Airway epithelial cell (primary cell): ENCODE data around the gene ZC3H12D. TPM values are rescaled to one million over a fixed set of nuclear protein-coding genes. Genes with fewer than 3 reads are reported as not detected.

Source experiments
- total RNA-seq: library from RNA; depleted of rRNA; stranded (reverse); fragments of >200 nt; gene quantifications from 2 replicates; pipeline ENCODE4 v1.2.3, GENCODE V29; 2015

The ZC3H12D gene
- total RNA-seq, result not detected in 2 replicates

DNA sequence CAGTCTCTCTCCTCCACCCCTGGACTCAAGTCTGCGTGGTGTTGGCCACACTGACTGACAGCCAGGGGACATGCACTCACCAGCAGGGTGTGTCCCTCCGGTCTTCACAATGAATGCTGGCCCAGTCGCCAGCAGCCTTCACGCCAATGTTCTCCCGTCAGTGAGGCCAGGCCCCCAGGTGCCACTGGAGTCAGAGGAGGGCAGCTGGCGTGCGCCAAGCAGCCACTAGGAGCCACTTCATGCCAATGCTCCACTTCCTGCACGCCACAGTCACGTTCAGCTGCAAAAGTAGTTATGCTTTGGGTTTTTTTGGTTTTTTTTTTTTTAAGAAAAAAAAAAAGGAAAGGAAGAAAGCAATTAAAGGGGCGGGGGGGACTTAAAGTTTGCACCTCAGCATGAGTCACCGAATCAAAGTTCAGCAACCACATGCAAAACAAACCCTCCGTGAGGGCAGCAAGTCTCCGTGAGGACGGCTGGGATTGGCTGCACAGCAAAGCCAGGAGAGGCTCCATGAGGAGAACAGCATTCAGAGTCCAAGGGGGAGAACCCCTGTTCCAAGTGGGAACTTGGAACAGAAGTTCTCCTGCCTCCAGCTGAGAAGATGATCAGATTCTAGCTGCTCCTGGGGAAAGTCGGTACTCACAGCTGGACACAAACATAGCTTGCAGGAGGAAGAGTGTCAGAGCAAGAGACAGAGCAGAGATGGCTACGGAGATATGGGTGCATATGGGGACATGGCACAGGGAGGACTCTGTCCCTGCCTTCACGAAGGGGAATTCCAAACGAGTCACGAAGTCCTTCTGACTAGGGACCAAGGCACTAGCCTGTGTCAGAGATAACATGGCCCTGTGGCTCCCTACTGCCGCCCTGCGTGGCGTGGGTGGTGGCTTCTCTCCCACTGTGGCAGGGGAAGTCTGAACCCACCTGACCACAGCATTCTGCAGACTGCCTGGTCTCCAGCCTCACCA lies at the start of gene ZC3H12D:
Gene ZC3H12D (minus strand): TSS at position 282 of the 968 bp plus-strand sequence. CDS start 10,471 bp downstream, outside the sequence.

DNA sequence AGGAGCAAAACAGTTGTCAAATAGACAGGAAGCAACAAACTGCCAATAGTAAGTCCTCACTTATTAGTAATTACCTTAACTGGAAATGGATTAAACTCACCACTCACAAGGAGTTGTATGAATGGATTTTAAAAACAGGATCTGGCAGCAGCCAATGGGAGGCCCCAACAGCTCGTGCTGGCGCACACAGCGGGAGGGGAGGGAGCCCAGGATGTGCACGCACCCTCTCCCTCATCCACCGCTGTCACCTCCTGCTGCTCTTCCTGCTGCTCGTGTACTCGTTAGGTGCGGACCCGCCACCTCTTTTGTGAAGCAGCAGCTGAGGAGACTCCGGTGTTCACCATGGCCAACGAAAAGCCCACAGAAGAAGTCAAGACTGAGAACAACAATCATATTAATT lies 84.8 kb downstream of the ZC3H12D start, which contains the start of gene SUMO4:
Gene SUMO4 (plus strand): TSS at position 213 of the 400 bp plus-strand sequence. CDS start 130 bp downstream, at position 343.

Other genes starting within 250 kb of the ZC3H12D start
- gene TAB2, start 167.3 kb downstream of the ZC3H12D start, total RNA-seq, result 17.4 and 24.7 TPM in 2 replicates
- 0.21 TPM in 1 of 2 replicates, not detected in the other for gene SUMO4, start 84.8 kb downstream of the ZC3H12D start, total RNA-seq
- 11.0 and 16.4 TPM in 2 replicates for gene PPIL4, start 61.0 kb upstream of the ZC3H12D start, total RNA-seq
- gene GINM1, start 81.4 kb upstream of the ZC3H12D start, total RNA-seq, result 29.1 and 34.7 TPM in 2 replicates
- 13.4 and 18.2 TPM in 2 replicates for gene KATNA1, start 163.7 kb upstream of the ZC3H12D start, total RNA-seq
- 7.4 and 14.6 TPM in 2 replicates for gene LATS1, start 233.1 kb upstream of the ZC3H12D start, total RNA-seq